Vagina (tissue), 2 donors: ENCODE measurements around the gene DRGX. TPM values are rescaled to one million over a fixed set of nuclear protein-coding genes. Genes with fewer than 3 reads are reported as not detected.
A peak's percentile ranks its signal among the peaks of the same experiment; 100 is the strongest.

ENCODE experiments used
- DNase-seq, 2 donors: peaks; one replicate each; pipeline ENCODE4 v3.0.0-alpha.2; 2017; ENCODE audit errors: extremely low spot score in 2 of 2
- H3K27ac ChIP-seq: fragments of 200-600 bp; sonication (generic); one replicate; pipeline ENCODE4 v1.5.1; 2019
- H3K27me3 ChIP-seq: fragments of 200-600 bp; sonication (generic); one replicate; pipeline ENCODE4 v1.5.1; 2019
- H3K36me3 ChIP-seq, 2 donors: fragments of 200-600 bp; sonication (generic); one replicate each; pipeline ENCODE4 v1.5.1; 2017 to 2019
- H3K4me1 ChIP-seq: fragments of 200-600 bp; sonication (generic); one replicate; pipeline ENCODE4 v1.5.1; 2019
- H3K4me3 ChIP-seq, 2 donors: fragments of 200-600 bp; sonication (generic); 1 replicate in 1 of 2; 2 replicates in 1 of 2; pipeline ENCODE4 v1.5.1; 2016 to 2019
- H3K9me3 ChIP-seq: fragments of 200-600 bp; sonication (generic); one replicate; pipeline ENCODE4 v1.5.1; 2019
- POLR2A ChIP-seq, 2 donors: fragments of 450-650 bp; IDR thresholded peaks; one replicate each; pipeline ENCODE4 v1.6.1; 2017; ENCODE audit warnings: antibody characterized with exemption in 2 of 2, mild to moderate bottlenecking in 2 of 2, moderate library complexity in 2 of 2
- POLR2AphosphoS5 ChIP-seq, 2 donors: sonication (generic); formaldehyde crosslinking; IDR thresholded peaks; one replicate each; pipeline ENCODE4 v1.9.0; 2017; ENCODE audit warnings: antibody characterized with exemption in 2 of 2, mild to moderate bottlenecking in 2 of 2, low read depth in 1 of 2; ENCODE audit not compliant: insufficient read depth in 1 of 2
- intact Hi-C: fragments of 100-400 bp; cut with DNase I; formaldehyde crosslinking; loops from one replicate; pipeline ENCODE4 v1.15.1; 2023
- total RNA-seq: library from RNA; depleted of rRNA; stranded (reverse); fragments of >200 nt; gene quantifications from one replicate; pipeline ENCODE4 v1.2.3, GENCODE V29; 2016
- TF ChIP-seq, protein P1 (sequence below), 3 experiments: fragments of 450-650 bp in 2 of 3; fragments of 200-600 bp in 1 of 3; sonication (generic) in 1 of 3; IDR thresholded peaks; one replicate each; pipeline ENCODE4 v1.5.1; 2017 to 2019; ENCODE audit warnings: antibody characterized with exemption in 3 of 3, mild to moderate bottlenecking in 2 of 3, moderate library complexity in 2 of 3

DRGX gene
- total RNA-seq, 1 donor from 2014 or later: not detected

DNA sequence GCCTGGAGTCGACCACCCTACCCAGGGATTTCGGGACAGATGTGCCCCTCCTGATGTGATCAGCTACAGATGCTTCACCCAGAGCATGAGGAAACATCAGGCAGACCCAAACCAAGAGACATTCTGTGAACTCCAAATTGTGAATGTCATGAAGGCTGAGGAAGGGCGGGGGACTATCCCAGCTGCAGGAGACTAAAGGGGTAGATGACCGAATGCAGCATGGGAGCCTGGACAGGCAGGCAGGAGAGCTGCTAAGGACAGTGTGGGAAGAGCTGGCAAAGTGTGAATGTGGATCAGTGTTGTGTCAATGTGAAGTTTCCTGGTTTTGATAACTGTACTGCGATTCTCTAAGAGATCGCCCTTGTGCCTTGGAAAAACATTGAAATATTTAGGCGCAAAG is 19.2 kb upstream of the DRGX start:
- Histone ChIP-seq H3K4me3 (no peak overlapping the region), H3K4me1 (peaks cover 7% of the 10 kb centered on the region), H3K27me3 (no peaks in the 10 kb centered on the region), H3K9me3 (no peaks in the 10 kb centered on the region), H3K27ac (no peak overlapping the region), H3K36me3 (no peaks in the 10 kb centered on the region)
- intact Hi-C loops: no loop called here
- TF ChIP-seq, protein P1, sequence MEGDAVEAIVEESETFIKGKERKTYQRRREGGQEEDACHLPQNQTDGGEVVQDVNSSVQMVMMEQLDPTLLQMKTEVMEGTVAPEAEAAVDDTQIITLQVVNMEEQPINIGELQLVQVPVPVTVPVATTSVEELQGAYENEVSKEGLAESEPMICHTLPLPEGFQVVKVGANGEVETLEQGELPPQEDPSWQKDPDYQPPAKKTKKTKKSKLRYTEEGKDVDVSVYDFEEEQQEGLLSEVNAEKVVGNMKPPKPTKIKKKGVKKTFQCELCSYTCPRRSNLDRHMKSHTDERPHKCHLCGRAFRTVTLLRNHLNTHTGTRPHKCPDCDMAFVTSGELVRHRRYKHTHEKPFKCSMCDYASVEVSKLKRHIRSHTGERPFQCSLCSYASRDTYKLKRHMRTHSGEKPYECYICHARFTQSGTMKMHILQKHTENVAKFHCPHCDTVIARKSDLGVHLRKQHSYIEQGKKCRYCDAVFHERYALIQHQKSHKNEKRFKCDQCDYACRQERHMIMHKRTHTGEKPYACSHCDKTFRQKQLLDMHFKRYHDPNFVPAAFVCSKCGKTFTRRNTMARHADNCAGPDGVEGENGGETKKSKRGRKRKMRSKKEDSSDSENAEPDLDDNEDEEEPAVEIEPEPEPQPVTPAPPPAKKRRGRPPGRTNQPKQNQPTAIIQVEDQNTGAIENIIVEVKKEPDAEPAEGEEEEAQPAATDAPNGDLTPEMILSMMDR (IDR thresholded peaks at IDR 0.05): no peak
- TF ChIP-seq POLR2A (IDR thresholded peaks at IDR 0.05) (no peak), POLR2AphosphoS5 (IDR thresholded peaks at IDR 0.05; ENCODE audit: insufficient read depth in 1 of 2, low read depth in 1 of 2) (no peak)
- peak; percentile 46 to 67 for DNase-seq

DNA sequence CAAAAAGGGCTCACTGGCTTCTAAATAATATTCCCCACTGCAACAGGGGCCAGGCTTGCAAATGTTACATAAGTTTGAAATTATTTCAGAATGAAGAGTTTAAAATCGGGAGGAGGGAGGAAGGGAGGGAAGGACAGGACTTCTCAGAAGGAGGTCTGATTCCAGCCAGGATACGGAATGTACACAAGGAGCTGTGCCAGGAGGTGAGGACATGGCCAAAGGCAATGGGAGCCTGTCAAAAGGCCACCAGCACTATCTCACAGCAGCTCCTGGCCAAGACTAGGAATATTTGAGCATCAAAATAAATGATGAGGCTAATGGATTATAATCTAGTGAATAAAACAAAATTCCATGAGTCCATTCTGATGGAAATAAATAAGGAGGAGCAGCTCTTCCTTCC is 18.6 kb upstream of the DRGX start:
- Histone ChIP-seq H3K27ac (no peak overlapping the region), H3K4me1 (peaks cover 7% of the 10 kb centered on the region), H3K4me3 (no peak overlapping the region), H3K36me3 (no peaks in the 10 kb centered on the region), H3K9me3 (no peaks in the 10 kb centered on the region), H3K27me3 (no peaks in the 10 kb centered on the region)
- TF ChIP-seq, protein P1 (IDR thresholded peaks at IDR 0.05): no peak
- no peak for TF ChIP-seq POLR2AphosphoS5 (IDR thresholded peaks at IDR 0.05; ENCODE audit: insufficient read depth in 1 of 2, low read depth in 1 of 2)
- TF ChIP-seq POLR2A (IDR thresholded peaks at IDR 0.05): no peak
- intact Hi-C loops: no loop called here
- peak; percentile 28 to 40 for DNase-seq

DNA sequence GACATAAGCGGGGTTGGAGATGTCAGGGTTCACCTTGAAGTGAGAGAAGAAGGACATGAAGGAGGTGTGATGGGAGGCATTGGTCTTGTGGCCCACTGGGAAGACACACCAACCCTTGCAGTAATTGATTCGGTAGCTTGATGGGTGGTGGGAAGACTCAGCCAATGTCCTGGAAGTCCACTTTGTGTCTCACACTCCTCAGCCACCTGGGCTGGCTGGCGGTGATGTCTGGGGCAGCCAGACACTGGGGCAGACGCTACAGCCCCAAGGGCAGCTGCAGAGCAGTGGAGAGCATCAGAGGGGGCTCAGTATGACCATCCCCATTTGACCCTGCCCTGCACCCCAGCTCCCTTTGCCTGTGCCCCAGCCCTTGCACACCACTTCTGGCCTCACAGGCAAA is 16.7 kb upstream of the DRGX start:
- Histone ChIP-seq H3K9me3 (no peaks in the 10 kb centered on the region), H3K36me3 (no peaks in the 10 kb centered on the region), H3K27ac (no peak overlapping the region), H3K27me3 (no peaks in the 10 kb centered on the region), H3K4me1 (no peaks in the 10 kb centered on the region), H3K4me3 (no peak overlapping the region)
- intact Hi-C loops: no loop called here
- TF ChIP-seq, protein P1 (IDR thresholded peaks at IDR 0.05): no peak
- TF ChIP-seq POLR2AphosphoS5 (IDR thresholded peaks at IDR 0.05; ENCODE audit: insufficient read depth in 1 of 2, low read depth in 1 of 2) (no peak), POLR2A (IDR thresholded peaks at IDR 0.05) (no peak)
- DNase-seq: peak in 1 of 2 donors; percentile 75

DNA sequence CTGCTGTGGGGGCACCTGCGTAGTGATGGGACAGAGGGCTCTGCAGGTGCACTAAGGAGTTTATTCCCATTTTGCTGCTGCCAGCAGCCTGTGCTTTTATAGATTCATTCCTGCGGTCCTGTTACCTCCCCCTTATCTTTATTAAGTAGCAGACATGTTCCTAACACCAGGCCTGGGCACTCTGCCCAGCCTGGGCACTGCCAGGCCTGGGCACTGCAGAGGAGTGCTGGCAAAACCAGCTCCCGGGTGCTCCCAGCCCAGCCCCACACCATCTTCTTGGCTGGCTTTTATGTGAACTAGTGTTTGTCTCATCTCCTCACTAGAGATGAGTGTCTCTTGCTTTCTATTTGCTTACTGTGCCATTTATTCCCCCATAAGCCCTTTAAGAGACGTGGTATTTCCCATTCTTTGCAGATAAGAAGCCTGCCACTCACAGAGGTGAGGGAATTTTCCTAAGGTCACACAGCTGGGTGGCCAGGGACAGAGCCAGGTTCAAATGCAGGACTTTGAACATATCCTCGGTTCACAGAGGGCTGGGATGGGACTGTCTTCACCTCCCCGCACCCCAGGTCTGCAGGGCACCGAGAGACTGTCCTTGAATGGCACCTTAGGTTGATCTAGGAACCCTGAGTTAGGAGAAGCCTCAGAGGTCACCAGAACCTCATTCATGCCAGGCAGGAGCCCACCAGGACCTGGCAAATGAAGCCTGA is 14.6 kb upstream of the DRGX start:
- no peaks in the 10 kb centered on the region for H3K27me3 ChIP-seq
- intact Hi-C loops: no loop called here
- DNase-seq: peak in 1 of 2 donors; percentile 55
- no peak overlapping the region for H3K27ac ChIP-seq
- H3K36me3 ChIP-seq: no peaks in the 10 kb centered on the region
- H3K9me3 ChIP-seq: no peaks in the 10 kb centered on the region
- TF ChIP-seq, protein P1 (IDR thresholded peaks at IDR 0.05): no peak
- TF ChIP-seq POLR2AphosphoS5 (IDR thresholded peaks at IDR 0.05; ENCODE audit: insufficient read depth in 1 of 2, low read depth in 1 of 2): no peak
- no peak for TF ChIP-seq POLR2A (IDR thresholded peaks at IDR 0.05)
- H3K4me3 ChIP-seq: no peak overlapping the region
- H3K4me1 ChIP-seq: no peaks in the 10 kb centered on the region

DNA sequence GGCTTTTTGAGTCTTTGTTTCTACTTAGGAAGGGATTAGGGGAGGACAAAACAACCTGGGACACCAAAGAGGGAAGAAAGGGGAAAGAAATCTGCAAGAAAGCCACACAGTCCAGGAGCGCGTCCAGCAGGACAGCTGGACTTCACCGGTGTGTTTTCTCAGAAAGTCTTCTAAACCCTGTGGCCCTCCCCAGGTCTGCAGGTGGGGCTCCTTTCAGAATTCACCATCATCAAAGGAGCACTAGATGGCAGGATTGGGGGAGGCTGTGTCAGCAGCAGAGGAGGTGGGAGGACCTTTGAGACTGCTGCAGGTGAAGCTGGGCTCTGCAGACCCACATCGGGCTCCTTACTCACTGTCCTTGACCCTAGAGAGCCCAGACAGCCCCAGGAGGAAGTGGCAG is 13.9 kb upstream of the DRGX start:
- TF ChIP-seq, protein P1 (IDR thresholded peaks at IDR 0.05): no peak
- no peak for TF ChIP-seq POLR2AphosphoS5 (IDR thresholded peaks at IDR 0.05; ENCODE audit: insufficient read depth in 1 of 2, low read depth in 1 of 2)
- TF ChIP-seq POLR2A (IDR thresholded peaks at IDR 0.05): no peak

More for the DNA sequence above, 13.9 kb upstream of the DRGX start:
- Histone ChIP-seq H3K4me1 (no peaks in the 10 kb centered on the region), H3K9me3 (no peaks in the 10 kb centered on the region), H3K27me3 (no peaks in the 10 kb centered on the region), H3K4me3 (no peak overlapping the region), H3K27ac (no peak overlapping the region), H3K36me3 (no peaks in the 10 kb centered on the region)
- no peak for DNase-seq
- intact Hi-C loops: loop anchor here (5.0 kb wide), 1 partner anchor 103 kb away; no protein-coding TSS in a partner anchor
